Lung (tissue), 12 donors: Measurements from ENCODE around the gene USP33. TPM values are rescaled to one million over a fixed set of nuclear protein-coding genes. Genes with fewer than 3 reads are reported as not detected.

Source experiments
- ATAC-seq: fragments of 200-7000 bp; cut with Tn5 transposase; one replicate; pipeline ENCODE4 v1.9.1; 2020; ENCODE audit warnings: moderate number of reproducible peaks; ENCODE audit not compliant: insufficient read depth, low FRiP score
- DNase-seq, 3 donors: peaks; one replicate each; pipeline ENCODE4 v3.0.0-alpha.2; 2013 to 2017
- H3K27ac ChIP-seq, 2 donors: one replicate each; pipeline ENCODE4 v1.5.1; 2013; ENCODE audit warnings: mild to moderate bottlenecking in 2 of 2, moderate library complexity in 2 of 2, control low read depth in 1 of 2, inconsistent platforms in 1 of 2, low read depth in 1 of 2, low read length in 1 of 2
- H3K27me3 ChIP-seq, 3 donors: one replicate each; pipeline ENCODE4 v1.5.1; 2013; ENCODE audit warnings: low read length in 2 of 3; ENCODE audit not compliant: control insufficient read depth in 3 of 3, insufficient read depth in 3 of 3
- H3K36me3 ChIP-seq, 4 donors: one replicate each; pipeline ENCODE4 v1.5.1; 2013; ENCODE audit warnings: low read length in 4 of 4, mild to moderate bottlenecking in 1 of 4, moderate library complexity in 1 of 4; ENCODE audit not compliant: control insufficient read depth in 4 of 4, insufficient read depth in 4 of 4
- H3K4me1 ChIP-seq, 5 donors: one replicate each; pipeline ENCODE4 v1.5.1; 2013; ENCODE audit warnings: low read length in 5 of 5, mild to moderate bottlenecking in 2 of 5, moderate library complexity in 1 of 5; ENCODE audit not compliant: control insufficient read depth in 5 of 5, insufficient read depth in 5 of 5
- H3K4me3 ChIP-seq: one replicate; pipeline ENCODE4 v1.5.1; 2013; ENCODE audit warnings: mild to moderate bottlenecking, control low read depth, moderate library complexity
- H3K9ac ChIP-seq, 2 donors: one replicate each; pipeline ENCODE4 v1.5.1; 2013; ENCODE audit warnings: low read length in 2 of 2, control low read depth in 1 of 2; ENCODE audit not compliant: insufficient read depth in 1 of 2
- H3K9me3 ChIP-seq, 4 donors: one replicate each; pipeline ENCODE4 v1.5.1; 2013; ENCODE audit warnings: low read length in 3 of 4, mild to moderate bottlenecking in 1 of 4, moderate library complexity in 1 of 4; ENCODE audit not compliant: control insufficient read depth in 4 of 4, insufficient read depth in 3 of 4
- WGBS, 2 donors: extraction: QIAGEN DNeasy Blood & Tissue Kit; methylation state at CpG; one replicate each; pipeline ENCODE4 v1.1.7; 2013; 5-methylcytosine and 5-hydroxymethylcytosine counted together
- polyA plus RNA-seq, 2 donors: library from polyadenylated mRNA; stranded (reverse); fragments of 200-250 nt; gene quantifications; one replicate each; pipeline ENCODE4 v1.2.1, GENCODE V29; 2013
- total RNA-seq, 2 donors: library from RNA; depleted of rRNA in 1 of 2; stranded (reverse); fragments of >200 nt in 1 of 2; gene quantifications; one replicate each; pipeline ENCODE4 v1.2.1, GENCODE V29; 2014 to 2021
- TF ChIP-seq, protein P1 (sequence below): IDR thresholded peaks from 2 replicates; pipeline ENCODE4 v1.5.1; 2012; ENCODE audit warnings: mild to moderate bottlenecking; ENCODE audit errors: control extremely low read depth, extremely low read depth
- donor health status: control.
- donor health status: control.
- donor health status: Bipolar disorder and iron deficiency.
- donor health status: healthy.
- donor health status: DM: yes; HTN: yes; CAD: no.

The USP33 gene
- total and polyA plus RNA-seq, 4 donors, result 21.9 to 171 (median 40.6) TPM

DNA sequence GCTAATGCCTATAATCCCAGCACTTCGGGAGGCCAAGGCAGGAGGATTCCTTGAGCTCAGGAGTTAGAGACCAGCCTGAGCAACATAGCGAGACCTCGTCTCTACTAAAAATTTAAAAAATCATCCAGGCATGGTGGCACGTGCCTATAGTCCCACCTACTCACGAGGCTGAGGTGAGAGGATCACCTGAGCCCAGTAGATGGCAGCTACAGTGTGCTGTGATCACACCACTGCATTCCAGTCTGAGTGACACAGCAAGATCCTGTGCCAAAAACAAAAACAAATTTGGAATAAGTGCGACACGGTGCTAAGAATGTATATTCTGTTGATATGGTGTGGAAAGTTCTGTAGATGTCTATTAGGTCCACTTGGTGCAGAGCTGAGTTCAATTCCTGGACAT, 15.1 kb downstream of the USP33 start:
- H3K9me3 ChIP-seq, result no peaks in the 10 kb centered on the region
- peaks cover 3 to 14% (median 9%) of the 10 kb centered on the region in 4 donors for H3K36me3 ChIP-seq
- H3K4me1 ChIP-seq, result peaks cover 0 to 8% (median 3%) of the 10 kb centered on the region in 5 donors
- WGBS, 2 donors, result 87% methylated on average over 7 of the region's 7 CpGs
- TF ChIP-seq, protein P1, sequence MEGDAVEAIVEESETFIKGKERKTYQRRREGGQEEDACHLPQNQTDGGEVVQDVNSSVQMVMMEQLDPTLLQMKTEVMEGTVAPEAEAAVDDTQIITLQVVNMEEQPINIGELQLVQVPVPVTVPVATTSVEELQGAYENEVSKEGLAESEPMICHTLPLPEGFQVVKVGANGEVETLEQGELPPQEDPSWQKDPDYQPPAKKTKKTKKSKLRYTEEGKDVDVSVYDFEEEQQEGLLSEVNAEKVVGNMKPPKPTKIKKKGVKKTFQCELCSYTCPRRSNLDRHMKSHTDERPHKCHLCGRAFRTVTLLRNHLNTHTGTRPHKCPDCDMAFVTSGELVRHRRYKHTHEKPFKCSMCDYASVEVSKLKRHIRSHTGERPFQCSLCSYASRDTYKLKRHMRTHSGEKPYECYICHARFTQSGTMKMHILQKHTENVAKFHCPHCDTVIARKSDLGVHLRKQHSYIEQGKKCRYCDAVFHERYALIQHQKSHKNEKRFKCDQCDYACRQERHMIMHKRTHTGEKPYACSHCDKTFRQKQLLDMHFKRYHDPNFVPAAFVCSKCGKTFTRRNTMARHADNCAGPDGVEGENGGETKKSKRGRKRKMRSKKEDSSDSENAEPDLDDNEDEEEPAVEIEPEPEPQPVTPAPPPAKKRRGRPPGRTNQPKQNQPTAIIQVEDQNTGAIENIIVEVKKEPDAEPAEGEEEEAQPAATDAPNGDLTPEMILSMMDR, result no peak
- H3K27ac ChIP-seq, result no peak overlapping the region
- no peak overlapping the region for H3K9ac ChIP-seq
- ATAC-seq (no peak), DNase-seq (no peak)
- H3K27me3 ChIP-seq, result no peaks in the 10 kb centered on the region
- no peak overlapping the region for H3K4me3 ChIP-seq

DNA sequence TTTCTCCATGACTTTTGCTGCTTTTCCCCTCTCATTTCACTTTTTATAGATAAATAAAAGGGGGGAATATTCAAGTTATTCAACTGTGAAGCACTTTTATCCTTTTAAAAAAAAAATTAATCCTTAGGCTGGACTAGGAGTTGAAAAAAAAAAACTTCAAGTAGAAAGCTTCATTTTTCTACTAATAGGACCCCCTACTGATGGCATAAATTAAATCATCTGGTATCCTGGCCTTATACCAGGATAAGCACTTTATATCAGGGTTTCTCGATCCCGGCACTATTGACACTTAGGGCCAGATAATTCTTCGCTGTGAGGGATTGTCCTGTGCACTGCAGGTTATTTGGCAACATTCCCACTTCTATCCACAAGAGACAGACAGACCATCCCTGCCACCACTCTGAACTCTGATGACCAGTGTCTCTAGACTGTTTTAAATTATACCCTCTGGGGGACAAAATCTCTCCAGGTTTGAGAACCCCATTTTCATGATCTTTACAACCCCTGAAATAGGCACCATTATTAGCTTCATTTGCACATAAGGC, 17.6 kb downstream of the USP33 start:
- Histone ChIP-seq H3K4me3 (no peak overlapping the region), H3K9ac (no peak overlapping the region), H3K27me3 (no peaks in the 10 kb centered on the region), H3K27ac (no peak overlapping the region), H3K36me3 (peaks cover 3 to 20% (median 10%) of the 10 kb centered on the region in 4 donors), H3K4me1 (peaks cover 0 to 5% (median 0%) of the 10 kb centered on the region in 5 donors), H3K9me3 (no peaks in the 10 kb centered on the region)
- DNase-seq, result no peak
- TF ChIP-seq, protein P1, result no peak
- WGBS, 2 donors, result 91 to 96% methylated on average over 3 of the region's 3 CpGs
- ATAC-seq, result no peak

DNA sequence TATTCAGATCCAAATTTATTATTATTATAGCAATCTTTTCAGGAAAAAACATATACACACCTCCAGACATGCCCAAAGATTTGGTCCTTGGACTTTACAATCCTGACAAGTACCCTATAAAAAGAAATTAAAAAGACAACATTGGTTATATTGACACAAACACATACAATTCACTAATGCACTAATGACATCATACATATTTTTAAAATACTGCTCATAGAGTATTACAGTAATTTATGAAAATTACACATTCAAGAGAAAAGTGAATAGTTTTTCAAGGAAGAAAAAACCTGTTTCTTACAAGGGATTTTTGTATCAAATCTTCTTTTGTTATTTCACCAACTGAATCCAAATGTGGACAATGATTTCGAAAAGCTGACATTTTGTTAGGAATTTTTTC, 18.3 kb downstream of the USP33 start:
- no peak overlapping the region for H3K9ac ChIP-seq
- TF ChIP-seq, protein P1, result no peak
- DNase-seq, result no peak
- H3K36me3 ChIP-seq, result peaks cover 3 to 20% (median 10%) of the 10 kb centered on the region in 4 donors
- 92 to 94% methylated on average over 1 of the region's 1 CpG for WGBS, 2 donors
- no peak overlapping the region for H3K4me3 ChIP-seq
- no peak for ATAC-seq
- no peak overlapping the region for H3K27ac ChIP-seq
- H3K4me1 ChIP-seq, result peaks cover 0 to 5% (median 0%) of the 10 kb centered on the region in 5 donors
- H3K27me3 ChIP-seq, result no peaks in the 10 kb centered on the region
- no peaks in the 10 kb centered on the region for H3K9me3 ChIP-seq

DNA sequence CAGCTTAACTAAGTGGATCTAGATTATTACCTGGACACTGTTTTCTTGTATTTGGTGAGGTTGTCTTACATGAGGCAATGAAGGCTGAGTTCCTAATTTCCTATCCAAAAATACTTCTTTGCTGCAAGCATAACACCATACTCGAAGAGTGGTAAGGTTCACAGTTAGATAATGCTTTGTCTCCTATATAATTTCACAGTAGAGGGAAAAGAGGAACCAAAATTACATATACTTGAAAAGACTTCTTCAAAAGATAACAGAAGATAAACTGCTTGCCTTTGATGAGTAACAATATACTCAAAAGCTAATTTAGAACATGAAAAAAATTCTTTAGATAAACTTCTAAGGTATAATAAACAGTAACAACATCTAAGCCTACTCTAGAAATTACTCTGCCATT, 20.4 kb downstream of the USP33 start:
- ATAC-seq (no peak), DNase-seq (no peak)
- 50 to 80% methylated on average over 1 of the region's 1 CpG for WGBS, 2 donors
- Histone ChIP-seq H3K4me1 (peaks cover 0 to 5% (median 0%) of the 10 kb centered on the region in 5 donors), H3K36me3 (peaks cover 3 to 19% (median 8%) of the 10 kb centered on the region in 4 donors), H3K9ac (no peak overlapping the region), H3K4me3 (no peak overlapping the region), H3K9me3 (no peaks in the 10 kb centered on the region), H3K27me3 (no peaks in the 10 kb centered on the region), H3K27ac (no peak overlapping the region)
- TF ChIP-seq, protein P1, result no peak
